ENCODE data around the gene ABCC1. TPM values are rescaled to one million over a fixed set of nuclear protein-coding genes. Genes with fewer than 3 reads are reported as not detected.

ABCC1 gene
- polyA plus RNA-seq, 1 donor (not counting 4 experiments of a cell fraction or from before 2014, with no cell fraction given), result 19.4 TPM

DNA sequence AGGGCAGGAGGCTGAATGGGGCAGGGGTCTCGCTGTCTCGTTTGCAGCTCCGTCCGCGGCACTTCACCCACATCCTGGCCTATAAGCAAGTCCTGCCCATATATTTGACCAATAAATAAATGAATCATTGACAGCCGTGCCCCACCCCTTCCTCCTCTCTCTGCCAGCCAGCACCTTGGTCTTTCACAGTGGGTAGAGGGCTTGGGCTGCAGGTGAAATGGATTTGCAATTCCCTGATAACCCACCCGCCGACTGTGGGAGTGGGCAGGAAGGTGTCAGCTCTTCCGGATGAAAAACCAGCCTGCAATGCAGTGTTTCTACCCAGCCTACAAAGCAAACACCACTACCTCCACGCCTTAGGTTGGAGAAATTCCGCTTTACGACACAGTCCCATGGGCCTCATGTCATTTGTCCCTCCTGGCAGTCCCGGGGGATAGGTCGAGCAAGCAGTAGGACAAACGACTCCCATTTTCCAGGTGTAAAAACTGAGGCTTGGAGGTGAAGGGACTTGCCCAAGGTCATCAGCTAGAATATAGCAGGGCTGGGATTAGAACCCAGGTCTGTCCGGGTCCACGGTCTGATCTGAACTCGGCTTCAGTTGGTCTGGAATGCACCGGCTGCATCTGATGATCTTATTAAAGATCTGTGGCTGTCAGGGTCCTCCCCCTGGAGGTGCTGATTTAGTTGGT is 79.0 kb downstream of the ABCC1 start:
- H2AFZ ChIP-seq (ENCODE audit: control insufficient read depth, low read length), result no peak overlapping the region
- H3K27me3 ChIP-seq (ENCODE audit: control insufficient read depth, extremely low read depth, insufficient read depth, low read length), result no peaks in the 10 kb centered on the region
- no peak for DNase-seq (ENCODE audit: low read depth, low spot score)
- H4K20me1 ChIP-seq (ENCODE audit: control insufficient read depth, extremely low read depth, insufficient read depth, low read length), result peaks cover 3% of the 10 kb centered on the region
- H3K4me3 ChIP-seq (ENCODE audit: control insufficient read depth in 2 of 3, extremely low read depth in 1 of 3, insufficient read depth in 2 of 3, low read depth in 1 of 3, low read length in 3 of 3), result no peak overlapping the region
- no peak overlapping the region for H3K9ac ChIP-seq (ENCODE audit: control insufficient read depth, extremely low read depth, insufficient read depth, low read length)
- dilution Hi-C loops (cut with MboI; ENCODE audit: extremely low pct_ligation_motif_present, low sequenced_read_pairs), result no loop called here
- no peaks in the 10 kb centered on the region for H3K4me1 ChIP-seq (ENCODE audit: control insufficient read depth, extremely low read depth, insufficient read depth, low read length)
- H3K79me2 ChIP-seq (ENCODE audit: control insufficient read depth, insufficient read depth, low read length), result no peaks in the 10 kb centered on the region
- TF ChIP-seq EZH2 (IDR thresholded peaks at IDR 0.05; ENCODE audit: low read length), result no peak
- TF ChIP-seq, protein P1, sequence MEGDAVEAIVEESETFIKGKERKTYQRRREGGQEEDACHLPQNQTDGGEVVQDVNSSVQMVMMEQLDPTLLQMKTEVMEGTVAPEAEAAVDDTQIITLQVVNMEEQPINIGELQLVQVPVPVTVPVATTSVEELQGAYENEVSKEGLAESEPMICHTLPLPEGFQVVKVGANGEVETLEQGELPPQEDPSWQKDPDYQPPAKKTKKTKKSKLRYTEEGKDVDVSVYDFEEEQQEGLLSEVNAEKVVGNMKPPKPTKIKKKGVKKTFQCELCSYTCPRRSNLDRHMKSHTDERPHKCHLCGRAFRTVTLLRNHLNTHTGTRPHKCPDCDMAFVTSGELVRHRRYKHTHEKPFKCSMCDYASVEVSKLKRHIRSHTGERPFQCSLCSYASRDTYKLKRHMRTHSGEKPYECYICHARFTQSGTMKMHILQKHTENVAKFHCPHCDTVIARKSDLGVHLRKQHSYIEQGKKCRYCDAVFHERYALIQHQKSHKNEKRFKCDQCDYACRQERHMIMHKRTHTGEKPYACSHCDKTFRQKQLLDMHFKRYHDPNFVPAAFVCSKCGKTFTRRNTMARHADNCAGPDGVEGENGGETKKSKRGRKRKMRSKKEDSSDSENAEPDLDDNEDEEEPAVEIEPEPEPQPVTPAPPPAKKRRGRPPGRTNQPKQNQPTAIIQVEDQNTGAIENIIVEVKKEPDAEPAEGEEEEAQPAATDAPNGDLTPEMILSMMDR (optimal IDR thresholded peaks at IDR 0.05 in 1 of 3, IDR thresholded peaks at IDR 0.05 in 1 of 3, conservative IDR thresholded peaks at IDR 0.05 in 1 of 3; ENCODE audit: extremely low read depth in 1 of 3, insufficient read depth in 2 of 3, low read length in 3 of 3), result no peak
- no peak overlapping the region for H3K27ac ChIP-seq (ENCODE audit: control insufficient read depth, insufficient read depth, low read length)
- H3K9me1 ChIP-seq (ENCODE audit: control insufficient read depth, extremely low read depth, insufficient read depth, low read length), result no peaks in the 10 kb centered on the region
- H3K9me3 ChIP-seq (ENCODE audit: control insufficient read depth, low read depth, low read length), result no peaks in the 10 kb centered on the region
- no peak for FAIRE-seq
- H3K4me2 ChIP-seq (ENCODE audit: control insufficient read depth, extremely low read depth, insufficient read depth, low read depth, low read length), result no peak overlapping the region
- peaks cover 3 to 8% of the 10 kb centered on the region in 2 experiments for H3K36me3 ChIP-seq (ENCODE audit: control insufficient read depth in 2 of 2, extremely low read depth in 1 of 2, insufficient read depth in 2 of 2, low read length in 2 of 2)

DNA sequence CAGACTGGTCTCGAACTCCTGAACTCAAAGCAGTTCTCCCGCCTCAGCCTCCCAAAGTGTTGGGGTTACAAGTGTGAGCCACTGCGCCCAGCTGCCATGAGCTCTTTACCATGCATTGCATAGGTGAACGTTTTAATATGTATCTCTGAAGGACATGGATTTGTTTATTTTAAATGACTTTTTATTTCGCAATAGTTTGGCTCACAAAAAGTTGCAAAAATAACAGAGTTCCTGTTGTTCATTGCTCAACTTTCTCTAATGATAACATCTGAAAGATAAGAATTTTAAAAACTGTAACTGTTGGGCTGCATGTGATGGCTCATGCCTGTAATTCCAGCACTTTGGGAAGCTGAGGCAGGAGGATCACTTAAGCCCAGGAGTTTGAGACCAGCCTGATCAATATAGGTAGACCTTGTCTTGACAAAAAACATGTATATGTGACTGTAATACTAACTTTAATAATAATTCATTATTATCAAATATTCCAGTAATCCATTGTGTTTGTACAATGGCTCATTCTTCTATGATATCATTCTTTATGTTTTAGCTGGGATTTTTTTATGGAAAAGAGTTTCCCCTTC is 80.1 kb downstream of the ABCC1 start:
- no peak overlapping the region for H3K9ac ChIP-seq (ENCODE audit: control insufficient read depth, extremely low read depth, insufficient read depth, low read length)
- FAIRE-seq, result no peak
- no peaks in the 10 kb centered on the region for H3K79me2 ChIP-seq (ENCODE audit: control insufficient read depth, insufficient read depth, low read length)
- H3K4me2 ChIP-seq (ENCODE audit: control insufficient read depth, extremely low read depth, insufficient read depth, low read depth, low read length), result no peak overlapping the region
- H3K27ac ChIP-seq (ENCODE audit: control insufficient read depth, insufficient read depth, low read length), result no peak overlapping the region
- no peaks in the 10 kb centered on the region for H3K27me3 ChIP-seq (ENCODE audit: control insufficient read depth, extremely low read depth, insufficient read depth, low read length)
- H3K9me1 ChIP-seq (ENCODE audit: control insufficient read depth, extremely low read depth, insufficient read depth, low read length), result no peaks in the 10 kb centered on the region
- peaks cover 3% of the 10 kb centered on the region for H4K20me1 ChIP-seq (ENCODE audit: control insufficient read depth, extremely low read depth, insufficient read depth, low read length)
- no peak for DNase-seq (ENCODE audit: low read depth, low spot score)
- no peak overlapping the region for H3K4me3 ChIP-seq (ENCODE audit: control insufficient read depth in 2 of 3, extremely low read depth in 1 of 3, insufficient read depth in 2 of 3, low read depth in 1 of 3, low read length in 3 of 3)
- H3K36me3 ChIP-seq (ENCODE audit: control insufficient read depth in 2 of 2, extremely low read depth in 1 of 2, insufficient read depth in 2 of 2, low read length in 2 of 2), result peaks cover 3 to 8% of the 10 kb centered on the region in 2 experiments
- no peak overlapping the region for H2AFZ ChIP-seq (ENCODE audit: control insufficient read depth, low read length)
- H3K9me3 ChIP-seq (ENCODE audit: control insufficient read depth, low read depth, low read length), result no peaks in the 10 kb centered on the region
- no peaks in the 10 kb centered on the region for H3K4me1 ChIP-seq (ENCODE audit: control insufficient read depth, extremely low read depth, insufficient read depth, low read length)
- dilution Hi-C loops (cut with MboI; ENCODE audit: extremely low pct_ligation_motif_present, low sequenced_read_pairs), result no loop called here
- no peak for TF ChIP-seq EZH2 (IDR thresholded peaks at IDR 0.05; ENCODE audit: low read length)
- TF ChIP-seq, protein P1 (optimal IDR thresholded peaks at IDR 0.05 in 1 of 3, IDR thresholded peaks at IDR 0.05 in 1 of 3, conservative IDR thresholded peaks at IDR 0.05 in 1 of 3; ENCODE audit: extremely low read depth in 1 of 3, insufficient read depth in 2 of 3, low read length in 3 of 3), result no peak
